Caco-2 (cell line): ENCODE data around the gene RGS14. TPM values are rescaled to one million over a fixed set of nuclear protein-coding genes. Genes with fewer than 3 reads are reported as not detected.
"Not testable (repeated sequence)": the region's sequence is repeated elsewhere in the genome, so short reads cannot be mapped to it uniquely, and the experiment has no call there.

Experiments used
- BruUV-seq: library from RNA; stranded (reverse); fragments of 400-500 nt; replicated peaks from 2 replicates; lab custom pipeline; 2021; lab: Mats Ljungman, UMichigan
- CTCF ChIA-PET: fragments of 300-600 bp; sonication (Branson Sonifier 250); formaldehyde crosslinking; loops from one replicate; lab custom pipeline; 2022; ENCODE audit warnings: antibody characterized with exemption; lab: Charles Lee
- POLR2A ChIA-PET: fragments of 300-600 bp; sonication (Branson Sonifier 250); formaldehyde crosslinking; loops from one replicate; lab custom pipeline; 2022; ENCODE audit warnings: antibody characterized with exemption; lab: Charles Lee
- DNase-seq, 2 experiments: peaks; one replicate each; pipeline versions ENCODE4 v3.0.0 to v3.0.0-alpha.2; 2020 to 2022
- H3K27me3 ChIP-seq: replicated peaks from 2 replicates; pipeline ENCODE4 v1.6.0; 2011; ENCODE audit warnings: low read length; ENCODE audit not compliant: control insufficient read depth, insufficient read depth
- H3K36me3 ChIP-seq: 2 replicates; pipeline ENCODE4 v1.5.1; 2011; ENCODE audit warnings: low read length; ENCODE audit not compliant: control insufficient read depth, insufficient read depth
- H3K4me1 ChIP-seq: fragments of 250-450 bp; sonication (Bioruptor Pico); 2 replicates; pipeline ENCODE4 v1.5.1; 2020; ENCODE audit warnings: mild to moderate bottlenecking
- H3K4me3 ChIP-seq: 2 replicates; pipeline ENCODE4 v1.5.1; 2011; ENCODE audit warnings: low read depth, mild to moderate bottlenecking, control low read depth, low read length
- H3K9me3 ChIP-seq: fragments of 250-450 bp; sonication (Bioruptor Pico); 2 replicates; pipeline ENCODE4 v1.5.1; 2020; ENCODE audit warnings: mild to moderate bottlenecking, moderate library complexity
- H3K27ac Mint-ChIP-seq: one replicate; pipeline ENCODE4 v1.8.0; 2022; ENCODE audit warnings: mixed read lengths; ENCODE audit not compliant: unreplicated experiment
- H3K27me3 Mint-ChIP-seq: one replicate; pipeline ENCODE4 v1.8.0; 2022; ENCODE audit warnings: mixed read lengths; ENCODE audit not compliant: insufficient read depth, unreplicated experiment
- H3K36me3 Mint-ChIP-seq: one replicate; pipeline ENCODE4 v1.8.0; 2022; ENCODE audit warnings: mild to moderate bottlenecking, mixed read lengths; ENCODE audit not compliant: insufficient read depth, unreplicated experiment
- H3K4me1 Mint-ChIP-seq: one replicate; pipeline ENCODE4 v1.8.0; 2022; ENCODE audit warnings: low read depth, mixed read lengths; ENCODE audit not compliant: unreplicated experiment
- H3K4me3 Mint-ChIP-seq: one replicate; pipeline ENCODE4 v1.8.0; 2022; ENCODE audit warnings: mild to moderate bottlenecking, moderate library complexity, mixed read lengths; ENCODE audit not compliant: unreplicated experiment
- H3K9me3 Mint-ChIP-seq: one replicate; pipeline ENCODE4 v1.8.0; 2022; ENCODE audit warnings: mixed read lengths; ENCODE audit not compliant: unreplicated experiment
- intact Hi-C: fragments of 100-400 bp; cut with micrococcal nuclease; formaldehyde crosslinking; loops from one replicate; pipeline ENCODE4 v1.10.0; 2022; ENCODE audit not compliant: unreplicated experiment
- total RNA-seq: library from RNA; stranded (reverse); gene quantifications from 2 replicates; pipeline ENCODE4 v1.2.3, GENCODE V29; 2022
- TF ChIP-seq, protein P1 (sequence below), 2 experiments: fragments of 200-600 bp in 1 of 2; IDR thresholded peaks; 1 replicate in 1 of 2; 2 replicates in 1 of 2; pipeline versions ENCODE4 v1.5.1 to v1.8.0; 2011 to 2022; ENCODE audit warnings: antibody characterized with exemption in 1 of 2, control low read depth in 1 of 2, inconsistent platforms in 1 of 2, low read depth in 1 of 2, low read length in 1 of 2, mild to moderate bottlenecking in 1 of 2, moderate library complexity in 1 of 2; ENCODE audit not compliant: insufficient read depth in 1 of 2, severe bottlenecking in 1 of 2, unreplicated experiment in 1 of 2

The RGS14 gene
- total RNA-seq, 1 experiment from 2014 or later = 15.2 TPM

DNA sequence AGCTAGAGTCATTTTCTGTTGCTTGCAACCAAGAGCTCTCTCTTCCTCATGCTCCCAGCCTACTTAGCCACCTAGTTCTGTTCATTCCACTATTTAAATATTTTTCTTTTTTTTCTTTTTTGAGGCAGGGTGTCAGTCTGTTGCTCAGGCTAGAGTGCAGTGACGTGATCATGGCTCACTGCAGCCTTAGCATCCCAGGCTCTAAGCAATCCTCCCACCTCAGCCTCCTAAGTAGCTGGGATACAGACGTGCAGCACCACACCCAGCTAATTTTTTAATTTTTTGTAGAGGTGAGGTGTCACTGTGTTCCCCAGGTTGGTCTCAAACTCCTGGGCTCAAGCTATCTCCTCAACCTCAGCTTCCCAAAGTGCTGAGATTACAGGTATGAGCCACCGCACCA lies 56.8 kb downstream of the RGS14 start:
- ChIA-PET CTCF (interaction anchor here (1.5 to 2.0 kb wide), 2 partner anchors 11 to 41 kb away, joined by 3 to 15 read pairs; no protein-coding TSS in a partner anchor), POLR2A (no interaction called here)
- no peak overlapping the region for H3K4me3 Mint-ChIP-seq
- DNase-seq = no peak
- BruUV-seq = no TSS peak
- TF ChIP-seq, protein P1, sequence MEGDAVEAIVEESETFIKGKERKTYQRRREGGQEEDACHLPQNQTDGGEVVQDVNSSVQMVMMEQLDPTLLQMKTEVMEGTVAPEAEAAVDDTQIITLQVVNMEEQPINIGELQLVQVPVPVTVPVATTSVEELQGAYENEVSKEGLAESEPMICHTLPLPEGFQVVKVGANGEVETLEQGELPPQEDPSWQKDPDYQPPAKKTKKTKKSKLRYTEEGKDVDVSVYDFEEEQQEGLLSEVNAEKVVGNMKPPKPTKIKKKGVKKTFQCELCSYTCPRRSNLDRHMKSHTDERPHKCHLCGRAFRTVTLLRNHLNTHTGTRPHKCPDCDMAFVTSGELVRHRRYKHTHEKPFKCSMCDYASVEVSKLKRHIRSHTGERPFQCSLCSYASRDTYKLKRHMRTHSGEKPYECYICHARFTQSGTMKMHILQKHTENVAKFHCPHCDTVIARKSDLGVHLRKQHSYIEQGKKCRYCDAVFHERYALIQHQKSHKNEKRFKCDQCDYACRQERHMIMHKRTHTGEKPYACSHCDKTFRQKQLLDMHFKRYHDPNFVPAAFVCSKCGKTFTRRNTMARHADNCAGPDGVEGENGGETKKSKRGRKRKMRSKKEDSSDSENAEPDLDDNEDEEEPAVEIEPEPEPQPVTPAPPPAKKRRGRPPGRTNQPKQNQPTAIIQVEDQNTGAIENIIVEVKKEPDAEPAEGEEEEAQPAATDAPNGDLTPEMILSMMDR (IDR thresholded peaks at IDR 0.05; ENCODE audit: insufficient read depth in 1 of 2, low read depth in 1 of 2, low read length in 1 of 2, severe bottlenecking in 1 of 2, unreplicated experiment in 1 of 2) = no peak
- no peaks in the 10 kb centered on the region for H3K4me1 Mint-ChIP-seq
- intact Hi-C loops = no loop called here
- H3K27ac Mint-ChIP-seq = no peak overlapping the region
- no peaks in the 10 kb centered on the region for H3K27me3 Mint-ChIP-seq
- H3K9me3 Mint-ChIP-seq = no peaks in the 10 kb centered on the region
- H3K36me3 Mint-ChIP-seq = peaks cover 3% of the 10 kb centered on the region
- Histone ChIP-seq H3K36me3 (no peaks in the 10 kb centered on the region), H3K9me3 (no peaks in the 10 kb centered on the region), H3K27me3 (no peaks in the 10 kb centered on the region), H3K4me3 (no peak overlapping the region), H3K4me1 (no peaks in the 10 kb centered on the region)

DNA sequence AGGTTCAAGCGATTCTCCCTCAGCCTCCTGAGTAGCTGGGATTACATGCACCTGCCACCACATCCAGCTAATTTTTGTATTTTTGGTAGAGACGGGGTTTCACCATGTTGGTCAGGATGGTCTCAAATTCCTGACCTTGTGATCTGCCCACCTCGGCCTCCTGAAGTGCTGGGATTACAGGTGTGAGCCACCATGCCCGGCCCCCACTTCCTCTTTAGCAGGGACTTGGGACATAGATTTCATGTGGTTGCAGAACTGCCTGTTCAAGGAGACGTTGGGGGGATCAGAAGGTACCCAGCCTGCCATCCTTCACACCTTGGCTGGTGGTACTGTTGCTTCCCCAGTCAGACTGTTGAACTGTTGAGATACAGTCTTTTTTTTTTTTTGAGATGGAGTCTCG lies 59.4 kb downstream of the RGS14 start:
- BruUV-seq, H3K9me3 Mint-ChIP-seq, intact Hi-C loops, H3K4me3 Mint-ChIP-seq, H3K36me3 Mint-ChIP-seq, POLR2A ChIA-PET, H3K27me3 ChIP-seq, H3K27me3 Mint-ChIP-seq, H3K4me1 ChIP-seq, H3K9me3 ChIP-seq, DNase-seq, H3K36me3 ChIP-seq, H3K4me1 Mint-ChIP-seq, H3K4me3 ChIP-seq, H3K27ac Mint-ChIP-seq: not testable (repeated sequence)
- CTCF ChIA-PET = interaction anchor here (0.6 to 1.4 kb wide), 4 partner anchors 9 to 31 kb away, joined by 3 to 10 read pairs (median 6); partner anchors contain the start of gene GRK6

DNA sequence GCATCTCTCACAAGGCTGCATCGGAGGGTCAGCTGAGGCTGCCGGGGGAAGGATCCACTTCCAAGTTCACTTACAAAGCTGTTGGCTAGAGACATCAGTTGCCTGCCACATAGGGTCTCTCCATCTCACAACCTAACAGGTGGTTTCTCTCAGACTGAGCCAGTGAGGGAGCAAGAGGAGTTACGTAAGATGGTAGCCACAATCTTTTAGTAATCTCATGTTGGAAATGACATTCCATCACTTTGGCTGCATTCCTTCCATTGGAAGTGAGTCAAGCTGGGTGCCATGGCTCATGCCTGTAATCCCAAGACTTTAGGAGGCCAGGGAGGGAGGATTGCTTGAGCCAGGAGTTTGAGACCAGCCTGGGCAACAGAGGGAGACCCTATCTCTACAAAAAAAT lies 61.3 kb downstream of the RGS14 start:
- no peak for DNase-seq
- H3K4me3 ChIP-seq = no peak overlapping the region
- Mint-ChIP-seq H3K27ac (no peak overlapping the region), H3K36me3 (no peaks in the 10 kb centered on the region), H3K4me1 (no peaks in the 10 kb centered on the region), H3K4me3 (no peak overlapping the region), H3K9me3 (no peaks in the 10 kb centered on the region), H3K27me3 (no peaks in the 10 kb centered on the region)
- ChIA-PET CTCF (interaction anchor here (1.2 kb wide), 1 partner anchor 15 kb away, joined by 6 read pairs; no protein-coding TSS in a partner anchor), POLR2A (no interaction called here)
- H3K36me3 ChIP-seq = no peaks in the 10 kb centered on the region
- TF ChIP-seq, protein P1 (IDR thresholded peaks at IDR 0.05; ENCODE audit: insufficient read depth in 1 of 2, low read depth in 1 of 2, low read length in 1 of 2, severe bottlenecking in 1 of 2, unreplicated experiment in 1 of 2) = no peak
- no peaks in the 10 kb centered on the region for H3K27me3 ChIP-seq
- BruUV-seq = no TSS peak
- H3K4me1 ChIP-seq = no peaks in the 10 kb centered on the region
- no peaks in the 10 kb centered on the region for H3K9me3 ChIP-seq
- intact Hi-C loops = no loop called here

DNA sequence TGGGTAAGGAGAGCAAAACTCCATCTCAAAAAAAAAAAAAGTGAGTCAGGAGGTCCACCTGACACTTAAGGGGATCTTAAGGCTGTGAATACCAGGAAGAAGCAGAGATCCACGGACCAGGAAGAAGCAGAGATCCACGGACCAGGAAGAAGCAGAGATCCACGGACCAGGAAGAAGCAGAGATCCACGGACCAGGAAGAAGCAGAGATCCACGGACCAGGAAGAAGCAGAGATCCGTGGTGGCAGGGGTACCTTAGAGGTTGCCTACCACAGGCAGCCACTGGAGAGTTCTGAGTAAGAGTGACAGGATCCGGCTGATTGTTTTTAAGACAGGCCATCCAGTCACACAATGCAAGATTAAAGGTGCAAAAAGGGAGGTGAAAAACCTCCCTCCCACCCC lies 62.7 kb downstream of the RGS14 start:
- DNase-seq, BruUV-seq: not testable (repeated sequence)

More for the DNA sequence above, 62.7 kb downstream of the RGS14 start:
- H3K9me3 ChIP-seq, H3K4me1 Mint-ChIP-seq, H3K9me3 Mint-ChIP-seq, H3K36me3 ChIP-seq, H3K4me3 ChIP-seq, H3K36me3 Mint-ChIP-seq, intact Hi-C loops, H3K27me3 Mint-ChIP-seq, H3K27ac Mint-ChIP-seq, POLR2A ChIA-PET, H3K4me1 ChIP-seq, CTCF ChIA-PET, H3K4me3 Mint-ChIP-seq, H3K27me3 ChIP-seq: not testable (repeated sequence)
